Measurements from ENCODE around the gene TLCD3B. TPM values are rescaled to one million over a fixed set of nuclear protein-coding genes. Genes with fewer than 3 reads are reported as not detected.

TLCD3B gene
- total RNA-seq, 3 donors from 2014 or later: 0.29 TPM; not detected in 2

DNA sequence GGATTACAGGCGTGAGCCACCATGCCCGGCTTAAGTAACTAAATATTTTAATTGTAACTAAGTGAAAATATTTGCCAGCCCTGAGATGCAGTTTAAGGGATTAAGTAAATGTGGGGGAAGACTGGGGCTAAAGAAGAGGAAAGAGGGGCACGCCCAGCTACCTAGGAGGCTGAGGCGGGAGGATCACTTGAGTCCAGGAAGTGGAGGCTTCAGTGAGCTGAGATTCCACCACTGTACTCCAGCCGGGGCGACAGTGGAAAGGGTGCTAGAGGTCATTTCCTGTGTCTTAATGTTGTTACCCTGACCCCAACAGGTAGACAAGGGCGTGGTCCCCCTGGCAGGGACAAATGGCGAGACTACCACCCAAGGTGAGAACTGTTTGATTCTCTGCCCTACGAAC is 37.3 kb upstream of the TLCD3B start:
- H3K36me3 ChIP-seq: peaks cover 13% of the 10 kb centered on the region
- no peak for DNase-seq (ENCODE audit: low spot score in 2 of 2)
- no peaks in the 10 kb centered on the region for H3K27me3 ChIP-seq
- peaks cover 11 to 15% of the 10 kb centered on the region in 2 donors for H3K4me1 ChIP-seq
- no peak for TF ChIP-seq POLR2A (IDR thresholded peaks at IDR 0.05)
- no peak for TF ChIP-seq POLR2AphosphoS5 (IDR thresholded peaks at IDR 0.05)
- TF ChIP-seq, protein P1, sequence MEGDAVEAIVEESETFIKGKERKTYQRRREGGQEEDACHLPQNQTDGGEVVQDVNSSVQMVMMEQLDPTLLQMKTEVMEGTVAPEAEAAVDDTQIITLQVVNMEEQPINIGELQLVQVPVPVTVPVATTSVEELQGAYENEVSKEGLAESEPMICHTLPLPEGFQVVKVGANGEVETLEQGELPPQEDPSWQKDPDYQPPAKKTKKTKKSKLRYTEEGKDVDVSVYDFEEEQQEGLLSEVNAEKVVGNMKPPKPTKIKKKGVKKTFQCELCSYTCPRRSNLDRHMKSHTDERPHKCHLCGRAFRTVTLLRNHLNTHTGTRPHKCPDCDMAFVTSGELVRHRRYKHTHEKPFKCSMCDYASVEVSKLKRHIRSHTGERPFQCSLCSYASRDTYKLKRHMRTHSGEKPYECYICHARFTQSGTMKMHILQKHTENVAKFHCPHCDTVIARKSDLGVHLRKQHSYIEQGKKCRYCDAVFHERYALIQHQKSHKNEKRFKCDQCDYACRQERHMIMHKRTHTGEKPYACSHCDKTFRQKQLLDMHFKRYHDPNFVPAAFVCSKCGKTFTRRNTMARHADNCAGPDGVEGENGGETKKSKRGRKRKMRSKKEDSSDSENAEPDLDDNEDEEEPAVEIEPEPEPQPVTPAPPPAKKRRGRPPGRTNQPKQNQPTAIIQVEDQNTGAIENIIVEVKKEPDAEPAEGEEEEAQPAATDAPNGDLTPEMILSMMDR (IDR thresholded peaks at IDR 0.05): no peak
- peak overlapping the region; percentile 54 to 77 for H3K27ac ChIP-seq
- H3K4me3 ChIP-seq: no peak overlapping the region
- no peaks in the 10 kb centered on the region for H3K9me3 ChIP-seq
- intact Hi-C loops (cut with DNase I; ENCODE audit: low total_unique reads): no loop called here

DNA sequence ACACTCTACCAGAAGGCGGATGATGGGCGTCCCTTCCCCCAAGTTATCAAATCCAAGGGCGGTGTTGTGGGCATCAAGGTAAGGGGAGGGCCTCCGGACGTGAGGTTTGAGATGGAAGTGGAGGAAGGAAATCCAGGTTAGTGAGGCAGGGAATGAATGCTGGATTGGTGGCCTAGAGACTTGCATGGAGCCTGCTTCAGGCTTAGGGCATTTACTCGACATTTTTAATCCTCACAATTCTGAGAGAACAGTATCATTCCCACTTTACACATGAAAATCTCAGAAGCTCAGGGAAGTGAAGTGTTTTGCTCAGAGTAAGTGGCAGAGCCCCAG is 36.5 kb upstream of the TLCD3B start:
- H3K4me1 ChIP-seq: peaks cover 13 to 17% of the 10 kb centered on the region in 2 donors
- peaks cover 13% of the 10 kb centered on the region for H3K36me3 ChIP-seq
- DNase-seq (ENCODE audit: low spot score in 2 of 2): no peak
- H3K9me3 ChIP-seq: no peaks in the 10 kb centered on the region
- TF ChIP-seq POLR2A (IDR thresholded peaks at IDR 0.05): no peak
- TF ChIP-seq, protein P1 (IDR thresholded peaks at IDR 0.05): no peak
- no peak for TF ChIP-seq POLR2AphosphoS5 (IDR thresholded peaks at IDR 0.05)
- no peaks in the 10 kb centered on the region for H3K27me3 ChIP-seq
- H3K4me3 ChIP-seq: peak overlapping the region in 2 of 3 donors; percentile 87 to 97
- peak overlapping the region; percentile 93 to 98 for H3K27ac ChIP-seq
- intact Hi-C loops (cut with DNase I; ENCODE audit: low total_unique reads): no loop called here

GRCh38 chr16:30066761-30067583 is 35.9 kb upstream of the TLCD3B start:
- Histone ChIP-seq H3K4me3 (peak overlapping the region; percentile 87 to 97 (median 95)), H3K27ac (peak overlapping the region; percentile 93 to 98), H3K36me3 (peaks cover 13% of the 10 kb centered on the region), H3K4me1 (peaks cover 13 to 17% of the 10 kb centered on the region in 2 donors), H3K9me3 (no peaks in the 10 kb centered on the region), H3K27me3 (no peaks in the 10 kb centered on the region)
- DNase-seq (ENCODE audit: low spot score in 2 of 2): no peak
- intact Hi-C loops (cut with DNase I; ENCODE audit: low total_unique reads): no loop called here
- TF ChIP-seq, protein P1 (IDR thresholded peaks at IDR 0.05): no peak
- TF ChIP-seq POLR2AphosphoS5 (IDR thresholded peaks at IDR 0.05) (no peak), POLR2A (IDR thresholded peaks at IDR 0.05) (no peak)

DNA sequence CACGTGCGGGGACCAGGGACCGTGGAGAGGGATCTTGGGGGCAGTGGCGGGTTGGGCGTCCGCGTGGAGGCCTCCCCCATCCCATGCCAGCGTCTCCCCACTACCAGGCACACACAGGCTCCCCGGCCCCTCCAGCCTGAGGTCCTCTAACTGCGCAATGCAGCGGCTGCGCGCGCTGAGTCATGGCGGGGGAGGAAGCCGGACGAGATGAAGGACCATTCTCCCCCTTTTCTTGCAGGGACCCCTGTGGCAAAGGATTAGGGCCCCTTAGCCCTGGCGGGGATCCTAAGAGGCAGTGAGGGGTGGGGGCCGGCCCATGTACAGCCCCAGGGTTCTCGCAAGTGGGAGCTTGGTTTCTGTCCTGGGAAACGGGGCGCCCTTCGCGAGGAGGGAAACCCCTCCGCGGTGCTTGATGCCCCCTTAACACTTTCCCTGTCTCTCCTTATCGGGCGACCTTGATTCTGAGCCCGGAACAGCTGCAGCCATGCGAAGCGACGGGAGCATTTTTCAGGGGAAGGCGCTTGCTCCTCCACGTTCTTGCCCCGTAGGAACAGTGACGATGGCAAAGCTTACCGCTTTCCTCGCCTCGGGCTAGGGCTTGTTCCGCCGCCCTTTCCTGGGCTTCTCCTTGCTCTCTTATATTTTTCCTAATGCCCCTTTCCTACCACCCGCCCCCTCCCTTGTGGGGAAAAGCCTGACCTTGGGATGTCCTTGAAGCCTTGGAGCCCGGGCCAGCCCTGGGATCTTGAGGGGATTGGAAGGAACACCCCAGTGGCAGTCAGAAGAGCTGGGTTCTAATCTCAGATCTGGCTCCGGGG is 35.1 kb upstream of the TLCD3B start:
- Histone ChIP-seq H3K36me3 (peaks cover 13% of the 10 kb centered on the region), H3K4me3 (peak overlapping the region; percentile 87 to 97 (median 95)), H3K27ac (peak overlapping the region; percentile 93 to 98), H3K27me3 (no peaks in the 10 kb centered on the region), H3K4me1 (peaks cover 13 to 17% of the 10 kb centered on the region in 2 donors), H3K9me3 (no peaks in the 10 kb centered on the region)
- intact Hi-C loops (cut with DNase I; ENCODE audit: low total_unique reads): no loop called here
- no peak for DNase-seq (ENCODE audit: low spot score in 2 of 2)
- TF ChIP-seq POLR2A (IDR thresholded peaks at IDR 0.05) (no peak), POLR2AphosphoS5 (IDR thresholded peaks at IDR 0.05) (peak in 1 of 3 donors; percentile 10)

- intact Hi-C loops (cut with DNase I; ENCODE audit: low total_unique reads): no loop called here
- TF ChIP-seq POLR2A (IDR thresholded peaks at IDR 0.05) (peak; percentile 98), POLR2AphosphoS5 (IDR thresholded peaks at IDR 0.05) (peak; percentile 86 to 97 (median 95))
- TF ChIP-seq, protein P1 (IDR thresholded peaks at IDR 0.05): peak in 1 of 3 donors; percentile 8
- H3K4me1 ChIP-seq: peaks cover 13 to 17% of the 10 kb centered on the region in 2 donors
Observed at GRCh38 chr16:30065102-30065942, 34.3 kb upstream of the TLCD3B start, which contains the start of gene ALDOA. Gene ALDOA, plus strand, starts transcription at chr16:30065760. Its CDS starts 1,138 bp downstream, at chr16:30066898.

More at GRCh38 chr16:30065102-30065942, 34.3 kb upstream of the TLCD3B start, which contains the start of gene ALDOA:
- H3K9me3 ChIP-seq: no peaks in the 10 kb centered on the region
- H3K36me3 ChIP-seq: peaks cover 13% of the 10 kb centered on the region
- H3K27ac ChIP-seq: peak within 1 kb of the TSS; percentile 93 to 98
- peak; percentile 97 to 98 for DNase-seq (ENCODE audit: low spot score in 2 of 2)
- peak within 1 kb of the TSS; percentile 87 to 97 (median 95) for H3K4me3 ChIP-seq
- no peaks in the 10 kb centered on the region for H3K27me3 ChIP-seq
